ENCODE measurements around the gene FBXO22. TPM values are rescaled to one million over a fixed set of nuclear protein-coding genes. Genes with fewer than 3 reads are reported as not detected.
"Not testable (repeated sequence)": the region's sequence is repeated elsewhere in the genome, so short reads cannot be mapped to it uniquely, and the experiment has no call there.

Gene FBXO22
- total RNA-seq = 47.0 and 48.0 TPM in 2 replicates

GRCh38 chr15:75903331-75904239 is at the start of gene FBXO22:
Gene FBXO22, plus strand, starts transcription at chr15:75903878. Its CDS starts 86 bp downstream, at chr15:75903964.
- intact Hi-C loops (cut with micrococcal nuclease) = loop anchor here (5.0 to 10.0 kb wide), 2 partner anchors 61 to 259 kb away; partner anchors contain the start of genes IMP3, SNX33 and UBE2Q2

GRCh38 chr15:75857886-75858285 is 45.8 kb upstream of the FBXO22 start:
- intact Hi-C loops (cut with micrococcal nuclease) = no loop called here
- no peak overlapping the region for H3K27ac Mint-ChIP-seq
- H3K36me3 Mint-ChIP-seq (ENCODE audit: low read depth) = peaks cover 51% of the 10 kb centered on the region

More at GRCh38 chr15:75903331-75904239, at the start of gene FBXO22:
- DNase-seq (ENCODE audit: low spot score) = peak; percentile 89
- Mint-ChIP-seq H3K27me3 (ENCODE audit: low read depth) (no peaks in the 10 kb centered on the region), H3K36me3 (ENCODE audit: low read depth) (peaks cover 30% of the 10 kb centered on the region), H3K4me1 (ENCODE audit: low read depth) (peaks cover 27% of the 10 kb centered on the region), H3K9me3 (no peaks in the 10 kb centered on the region), H3K27ac (peak within 1 kb of the TSS; percentile 97), H3K4me3 (ENCODE audit: low read depth) (peak within 1 kb of the TSS; percentile 99)

DNA sequence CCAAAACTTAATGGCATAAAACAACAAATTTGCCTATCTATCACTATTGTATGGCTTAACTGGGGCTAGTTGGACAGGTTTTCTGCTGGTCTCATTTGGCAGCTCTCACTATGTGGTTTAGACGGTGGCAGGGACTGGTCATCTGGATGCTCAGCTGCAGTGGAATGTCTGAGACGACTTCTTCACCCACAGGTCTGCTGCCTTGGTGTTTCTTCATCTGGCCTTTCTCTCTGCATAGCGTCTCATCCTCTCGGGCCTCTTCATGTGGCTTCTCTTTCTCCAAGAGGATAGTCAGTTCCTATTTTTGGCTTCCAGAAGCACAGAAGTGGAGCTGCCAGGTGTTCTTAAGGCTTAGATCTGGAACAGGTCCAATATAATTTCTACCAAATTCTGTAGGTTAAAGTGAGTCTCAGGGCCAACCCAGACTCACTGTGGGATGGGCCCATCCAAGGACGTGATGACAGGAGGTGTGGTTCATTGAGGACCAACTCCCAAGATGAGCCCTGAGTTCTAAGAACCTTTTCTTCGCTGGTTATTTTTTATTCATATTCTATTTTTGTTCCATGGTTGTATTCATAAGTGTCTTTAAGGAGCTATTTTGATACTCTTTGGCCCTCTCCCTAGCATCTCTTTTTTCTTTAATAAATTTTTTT is 41.8 kb upstream of the FBXO22 start:
- Mint-ChIP-seq H3K4me1 (ENCODE audit: low read depth) (peaks cover 47% of the 10 kb centered on the region), H3K36me3 (ENCODE audit: low read depth) (peaks cover 59% of the 10 kb centered on the region), H3K9me3 (no peaks in the 10 kb centered on the region), H3K27ac (no peak overlapping the region), H3K4me3 (ENCODE audit: low read depth) (no peak overlapping the region), H3K27me3 (ENCODE audit: low read depth) (no peaks in the 10 kb centered on the region)
- DNase-seq (ENCODE audit: low spot score) = no peak
- intact Hi-C loops (cut with micrococcal nuclease) = no loop called here

More at GRCh38 chr15:75857886-75858285, 45.8 kb upstream of the FBXO22 start:
- Mint-ChIP-seq H3K9me3 (no peaks in the 10 kb centered on the region), H3K27me3 (ENCODE audit: low read depth) (no peaks in the 10 kb centered on the region), H3K4me1 (ENCODE audit: low read depth) (peaks cover 24% of the 10 kb centered on the region), H3K4me3 (ENCODE audit: low read depth) (no peak overlapping the region)
- no peak for DNase-seq (ENCODE audit: low spot score)

- Mint-ChIP-seq H3K27ac (no peak overlapping the region), H3K36me3 (ENCODE audit: low read depth) (peaks cover 59% of the 10 kb centered on the region), H3K9me3 (no peaks in the 10 kb centered on the region), H3K27me3 (ENCODE audit: low read depth) (no peaks in the 10 kb centered on the region), H3K4me1 (ENCODE audit: low read depth) (peaks cover 51% of the 10 kb centered on the region), H3K4me3 (ENCODE audit: low read depth) (no peak overlapping the region)
- intact Hi-C loops (cut with micrococcal nuclease) = no loop called here
- no peak for DNase-seq (ENCODE audit: low spot score)
Measured at GRCh38 chr15:75862796-75863195, 40.9 kb upstream of the FBXO22 start.

DNA sequence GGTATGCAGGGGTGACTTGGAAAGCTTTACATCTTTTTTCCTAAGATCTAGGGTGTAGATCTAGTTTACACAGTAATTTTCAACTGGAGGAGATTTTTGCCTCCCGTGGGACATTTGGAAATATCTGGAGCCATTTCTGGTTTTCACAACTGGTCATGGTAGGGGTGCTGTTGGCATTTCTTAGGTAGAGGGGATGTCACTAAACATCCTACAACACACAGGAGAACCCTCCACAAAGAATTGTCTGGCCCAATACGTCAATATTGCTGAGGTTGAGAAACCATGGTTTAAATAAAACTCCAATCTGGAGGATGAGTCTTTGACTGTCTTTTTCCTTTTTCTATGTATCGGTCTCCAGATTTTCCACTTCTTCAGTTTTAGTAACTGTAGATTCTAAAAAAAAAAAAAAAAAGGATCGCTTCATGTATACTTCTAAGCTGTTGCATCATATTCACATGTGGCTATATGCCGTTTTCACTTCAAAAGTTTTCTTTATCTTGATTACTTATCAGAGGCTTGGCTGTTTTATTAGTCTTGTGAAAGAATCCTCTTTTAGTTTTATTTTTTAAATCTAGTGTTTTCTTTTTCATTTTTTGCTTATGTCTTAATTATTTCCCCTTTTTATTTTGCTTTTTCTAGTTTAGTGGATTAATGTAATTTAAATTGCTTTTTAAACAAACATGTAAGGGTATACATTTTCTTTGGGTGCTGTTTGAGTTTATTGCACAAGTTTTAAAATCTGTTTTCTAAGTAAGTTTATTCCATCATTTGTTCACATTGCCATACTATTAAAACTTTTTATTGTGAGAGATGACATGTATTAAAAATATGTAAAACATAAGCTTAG is 39.2 kb upstream of the FBXO22 start:
- Mint-ChIP-seq H3K4me1 (ENCODE audit: low read depth) (peaks cover 42% of the 10 kb centered on the region), H3K27me3 (ENCODE audit: low read depth) (no peaks in the 10 kb centered on the region), H3K4me3 (ENCODE audit: low read depth) (no peak overlapping the region), H3K36me3 (ENCODE audit: low read depth) (peaks cover 57% of the 10 kb centered on the region), H3K27ac (no peak overlapping the region), H3K9me3 (no peaks in the 10 kb centered on the region)
- intact Hi-C loops (cut with micrococcal nuclease) = no loop called here
- DNase-seq (ENCODE audit: low spot score) = no peak

DNA sequence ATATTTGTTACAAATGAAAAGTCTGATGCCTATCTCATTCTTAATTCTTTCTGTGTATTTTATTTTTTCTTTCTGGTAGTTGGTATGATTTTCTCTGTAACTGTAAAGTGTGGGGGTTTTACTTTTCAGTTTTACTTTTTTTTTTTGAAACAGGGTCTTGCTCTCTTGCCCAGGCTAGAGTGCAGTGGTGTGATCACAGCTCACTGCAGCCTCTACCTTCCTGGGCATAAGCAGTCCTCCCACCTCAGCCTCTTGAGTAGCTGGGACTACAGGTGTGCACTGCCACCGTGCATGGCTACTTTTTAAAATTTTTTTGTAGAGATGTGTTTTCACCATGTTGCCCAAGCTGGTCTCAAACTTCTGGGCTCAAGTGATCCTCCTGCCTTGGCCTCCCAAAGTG is 37.6 kb upstream of the FBXO22 start:
- H3K27ac Mint-ChIP-seq; H3K4me3 Mint-ChIP-seq (ENCODE audit: low read depth); intact Hi-C loops (cut with micrococcal nuclease); DNase-seq (ENCODE audit: low spot score); H3K27me3 Mint-ChIP-seq (ENCODE audit: low read depth); H3K9me3 Mint-ChIP-seq: not testable (repeated sequence)
- H3K4me1 Mint-ChIP-seq (ENCODE audit: low read depth) = peaks cover 36% of the 10 kb centered on the region
- H3K36me3 Mint-ChIP-seq (ENCODE audit: low read depth) = peaks cover 60% of the 10 kb centered on the region

DNA sequence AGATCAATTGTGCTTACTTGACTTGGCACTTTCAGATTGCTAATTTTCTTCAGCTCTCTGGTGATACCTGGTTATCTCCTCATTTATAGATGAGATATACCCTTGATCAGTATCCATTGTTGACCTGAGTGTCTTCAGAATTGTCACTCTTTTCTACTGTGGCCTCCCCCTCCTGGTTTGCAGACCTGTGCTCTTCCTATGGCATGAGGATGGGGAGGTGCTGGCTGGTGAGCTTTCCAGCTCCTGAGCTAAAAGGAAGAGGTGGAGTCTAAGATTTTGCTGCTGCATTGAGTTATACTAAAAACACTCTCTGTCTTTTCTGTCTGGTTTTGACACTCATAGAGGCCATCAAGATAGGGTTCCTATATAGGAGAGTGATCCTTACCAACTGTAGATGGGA is 36.8 kb upstream of the FBXO22 start:
- Mint-ChIP-seq H3K36me3 (ENCODE audit: low read depth) (peaks cover 56% of the 10 kb centered on the region), H3K4me3 (ENCODE audit: low read depth) (no peak overlapping the region), H3K9me3 (no peaks in the 10 kb centered on the region), H3K4me1 (ENCODE audit: low read depth) (peaks cover 36% of the 10 kb centered on the region), H3K27me3 (ENCODE audit: low read depth) (no peaks in the 10 kb centered on the region), H3K27ac (no peak overlapping the region)
- no peak for DNase-seq (ENCODE audit: low spot score)
- intact Hi-C loops (cut with micrococcal nuclease) = no loop called here

DNA sequence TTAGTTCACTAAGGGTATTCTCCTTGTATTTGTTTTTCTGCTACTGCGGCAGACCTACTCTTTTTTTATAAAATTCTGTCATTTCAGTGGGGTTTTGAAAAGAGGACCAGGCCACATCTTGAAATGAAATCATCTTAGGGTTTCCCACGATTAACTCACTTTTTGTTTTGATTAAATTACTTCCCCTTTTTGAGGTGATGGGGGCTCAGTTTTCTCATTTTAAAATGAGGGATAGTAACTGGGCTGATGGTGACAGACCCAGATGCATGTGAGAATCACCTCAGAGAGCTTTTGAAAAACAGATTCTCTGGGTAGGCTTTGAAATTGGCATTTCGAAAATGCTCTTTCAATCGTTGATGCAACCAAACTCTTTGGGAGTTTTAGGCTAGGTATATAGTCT is 36.2 kb upstream of the FBXO22 start:
- no peak for DNase-seq (ENCODE audit: low spot score)
- Mint-ChIP-seq H3K4me1 (ENCODE audit: low read depth) (peaks cover 36% of the 10 kb centered on the region), H3K27ac (no peak overlapping the region), H3K4me3 (ENCODE audit: low read depth) (no peak overlapping the region), H3K9me3 (no peaks in the 10 kb centered on the region), H3K36me3 (ENCODE audit: low read depth) (peaks cover 52% of the 10 kb centered on the region), H3K27me3 (ENCODE audit: low read depth) (no peaks in the 10 kb centered on the region)
- intact Hi-C loops (cut with micrococcal nuclease) = no loop called here

DNA sequence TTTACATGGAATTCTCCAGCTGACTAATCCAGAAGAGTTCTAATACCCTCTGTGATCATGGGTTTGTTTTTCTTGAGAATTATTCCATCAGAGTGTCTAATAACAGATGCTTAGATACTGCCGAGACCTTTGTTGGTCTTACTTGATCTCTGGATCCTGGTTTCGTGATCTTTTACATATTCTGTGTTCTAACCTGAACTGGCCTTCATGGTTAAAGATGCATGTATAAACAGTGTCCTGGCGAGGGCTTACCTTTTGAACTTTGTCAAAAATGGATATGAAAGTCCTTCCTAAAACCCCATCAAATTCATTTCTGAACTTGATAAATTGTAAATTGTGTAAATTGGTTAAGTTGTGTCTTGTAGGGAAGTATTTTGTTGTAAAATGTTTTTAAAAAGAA is 35.7 kb upstream of the FBXO22 start:
- intact Hi-C loops (cut with micrococcal nuclease) = no loop called here
- DNase-seq (ENCODE audit: low spot score) = no peak
- Mint-ChIP-seq H3K4me3 (ENCODE audit: low read depth) (no peak overlapping the region), H3K9me3 (no peaks in the 10 kb centered on the region), H3K36me3 (ENCODE audit: low read depth) (peaks cover 48% of the 10 kb centered on the region), H3K4me1 (ENCODE audit: low read depth) (peaks cover 35% of the 10 kb centered on the region), H3K27me3 (ENCODE audit: low read depth) (no peaks in the 10 kb centered on the region), H3K27ac (no peak overlapping the region)

GRCh38 chr15:75869446-75869845 is 34.2 kb upstream of the FBXO22 start:
- Mint-ChIP-seq H3K27me3 (ENCODE audit: low read depth) (no peaks in the 10 kb centered on the region), H3K27ac (no peak overlapping the region), H3K36me3 (ENCODE audit: low read depth) (peaks cover 49% of the 10 kb centered on the region), H3K9me3 (no peaks in the 10 kb centered on the region), H3K4me1 (ENCODE audit: low read depth) (peaks cover 29% of the 10 kb centered on the region), H3K4me3 (ENCODE audit: low read depth) (no peak overlapping the region)
- intact Hi-C loops (cut with micrococcal nuclease) = no loop called here
- no peak for DNase-seq (ENCODE audit: low spot score)

- DNase-seq (ENCODE audit: low spot score); H3K27me3 Mint-ChIP-seq (ENCODE audit: low read depth); H3K9me3 Mint-ChIP-seq; H3K4me3 Mint-ChIP-seq (ENCODE audit: low read depth); H3K27ac Mint-ChIP-seq; intact Hi-C loops (cut with micrococcal nuclease): not testable (repeated sequence)
- Mint-ChIP-seq H3K4me1 (ENCODE audit: low read depth) (peaks cover 12% of the 10 kb centered on the region), H3K36me3 (ENCODE audit: low read depth) (peaks cover 52% of the 10 kb centered on the region)
Measured at GRCh38 chr15:75871589-75871988, 32.1 kb upstream of the FBXO22 start.

GRCh38 chr15:75872403-75872990 is 31.2 kb upstream of the FBXO22 start:
- intact Hi-C loops (cut with micrococcal nuclease) = no loop called here
- peaks cover 52% of the 10 kb centered on the region for H3K36me3 Mint-ChIP-seq (ENCODE audit: low read depth)
- H3K27me3 Mint-ChIP-seq (ENCODE audit: low read depth) = no peaks in the 10 kb centered on the region
- no peaks in the 10 kb centered on the region for H3K9me3 Mint-ChIP-seq
- H3K27ac Mint-ChIP-seq = no peak overlapping the region
- no peak for DNase-seq (ENCODE audit: low spot score)
- H3K4me1 Mint-ChIP-seq (ENCODE audit: low read depth) = peaks cover 3% of the 10 kb centered on the region
- no peak overlapping the region for H3K4me3 Mint-ChIP-seq (ENCODE audit: low read depth)
